MCF 10A (cell line): ENCODE results near the gene UBE3C. TPM values are rescaled to one million over a fixed set of nuclear protein-coding genes. Genes with fewer than 3 reads are reported as not detected.

Source experiments
- BruUV-seq: library from RNA; stranded (reverse); fragments of 400-500 nt; replicated peaks from 2 replicates; lab custom pipeline; 2021; lab: Mats Ljungman, UMichigan
- CTCF ChIA-PET: fragments of 300-600 bp; sonication (Branson Sonifier 250); formaldehyde crosslinking; extraction: SDS; loops from one replicate; lab custom pipeline; 2021; ENCODE audit warnings: antibody characterized with exemption, inconsistent platforms; lab: Yijun Ruan, JAX
- POLR2A ChIA-PET: fragments of 300-600, 350-650 bp; sonication (Branson Sonifier 250); formaldehyde crosslinking; extraction: SDS; loops from one replicate; lab custom pipeline; 2020; ENCODE audit warnings: antibody characterized with exemption, inconsistent platforms; lab: Yijun Ruan, JAX
- DNase-seq: peaks from one replicate; pipeline ENCODE4 v3.0.0-alpha.2; 2018; ENCODE audit not compliant: unreplicated experiment
- H3K27ac Mint-ChIP-seq: one replicate; pipeline ENCODE4 v1.8.0; 2022; ENCODE audit warnings: mild to moderate bottlenecking, low read depth, mixed read lengths; ENCODE audit not compliant: unreplicated experiment
- H3K27me3 Mint-ChIP-seq: one replicate; pipeline ENCODE4 v1.8.0; 2022; ENCODE audit warnings: mixed read lengths; ENCODE audit not compliant: insufficient read depth, unreplicated experiment
- H3K36me3 Mint-ChIP-seq: one replicate; pipeline ENCODE4 v1.8.0; 2022; ENCODE audit warnings: mild to moderate bottlenecking, moderate library complexity, mixed read lengths; ENCODE audit not compliant: insufficient read depth, unreplicated experiment
- H3K4me1 Mint-ChIP-seq: one replicate; pipeline ENCODE4 v1.8.0; 2022; ENCODE audit warnings: mixed read lengths; ENCODE audit not compliant: insufficient read depth, unreplicated experiment
- H3K4me3 Mint-ChIP-seq: one replicate; pipeline ENCODE4 v1.8.0; 2022; ENCODE audit warnings: mild to moderate bottlenecking, moderate library complexity, mixed read lengths; ENCODE audit not compliant: unreplicated experiment
- H3K9me3 Mint-ChIP-seq: one replicate; pipeline ENCODE4 v1.8.0; 2022; ENCODE audit warnings: mixed read lengths; ENCODE audit not compliant: unreplicated experiment
- CTCF ChIP-seq: fragments of 200-600 bp; IDR thresholded peaks from one replicate; pipeline ENCODE4 v1.8.0; 2022; ENCODE audit warnings: antibody characterized with exemption, mild to moderate bottlenecking; ENCODE audit not compliant: unreplicated experiment
- intact Hi-C: fragments of 100-400 bp; cut with micrococcal nuclease; formaldehyde crosslinking; loops from 2 replicates; pipeline ENCODE4 v1.14.1; 2022
- total RNA-seq: library from RNA; stranded (reverse); gene quantifications from 2 replicates; pipeline ENCODE4 v1.2.3, GENCODE V29; 2022

UBE3C gene
- total RNA-seq, 1 experiment from 2014 or later = 72.8 TPM

DNA sequence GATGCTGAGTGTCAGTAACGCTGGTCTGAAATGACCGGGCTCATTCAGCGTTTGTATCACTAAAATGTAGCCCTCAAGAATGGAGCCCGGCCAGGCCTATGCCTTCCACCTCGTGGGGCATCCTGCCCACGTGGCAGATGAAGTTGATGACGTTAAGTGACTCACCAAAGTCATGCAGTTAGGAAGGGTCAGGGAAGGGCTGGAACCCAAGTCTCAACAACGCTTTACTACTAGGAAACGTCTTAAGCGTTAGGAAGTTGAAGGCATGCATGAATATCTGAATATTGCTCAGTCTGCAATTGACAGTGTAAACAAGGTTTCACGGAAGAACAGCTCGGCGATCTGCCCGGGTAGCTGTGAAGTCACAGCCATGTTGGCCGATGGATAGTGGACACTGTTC is 14.0 kb upstream of the UBE3C start:
- no peak for DNase-seq
- Mint-ChIP-seq H3K4me3 (no peak overlapping the region), H3K4me1 (no peaks in the 10 kb centered on the region), H3K27me3 (peaks cover 10% of the 10 kb centered on the region), H3K9me3 (no peaks in the 10 kb centered on the region), H3K36me3 (no peaks in the 10 kb centered on the region), H3K27ac (no peak overlapping the region)
- no TSS peak for BruUV-seq
- POLR2A ChIA-PET = interaction anchor here (1.0 kb wide), 1 partner anchor 12 kb away, joined by 3 read pairs; no protein-coding TSS in a partner anchor
- intact Hi-C loops = no loop called here
- no peak for TF ChIP-seq CTCF
- CTCF ChIA-PET = no interaction called here

DNA sequence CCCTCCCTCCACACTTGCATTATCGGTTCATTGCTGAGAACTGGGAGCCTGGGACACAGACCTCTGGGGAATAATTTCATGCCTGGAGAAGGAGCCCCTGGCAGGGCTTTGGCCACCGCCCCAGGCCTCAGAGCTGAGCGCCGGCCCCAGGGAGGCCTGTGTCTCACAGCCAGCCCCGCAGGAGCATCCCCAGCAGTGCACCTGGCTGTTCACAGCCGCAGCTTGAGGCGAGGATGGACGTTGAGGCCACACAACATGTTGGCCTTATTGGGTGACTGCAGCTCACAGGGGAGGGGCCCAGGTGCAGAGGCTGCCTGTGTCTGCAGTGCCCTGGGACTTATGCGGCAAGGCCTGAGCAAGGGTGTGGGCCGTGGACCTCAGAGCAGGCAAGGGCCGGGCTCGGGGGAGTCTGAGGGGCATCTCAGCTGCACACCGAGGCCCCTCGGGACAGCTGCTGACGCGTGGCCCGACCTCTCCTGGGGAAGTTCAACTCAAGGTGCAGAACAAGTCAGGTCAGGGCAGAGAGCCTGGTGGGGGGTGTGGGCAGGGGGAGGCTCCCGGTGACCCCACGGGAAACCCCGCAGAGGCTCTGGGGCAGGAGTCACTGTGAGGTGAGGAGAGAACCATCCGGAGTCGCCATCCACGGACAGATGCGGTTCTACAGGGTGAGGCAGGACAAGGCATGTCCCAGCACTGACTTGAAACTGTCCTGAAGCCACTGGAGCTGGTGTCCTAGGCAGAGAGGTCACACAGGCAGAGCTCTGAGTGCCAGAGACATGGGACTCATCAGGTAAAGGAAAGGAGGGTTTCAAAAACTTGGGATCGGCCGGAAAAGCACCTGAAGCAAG is 13.1 kb upstream of the UBE3C start:
- Mint-ChIP-seq H3K4me1 (no peaks in the 10 kb centered on the region), H3K36me3 (no peaks in the 10 kb centered on the region)
- CTCF ChIA-PET = interaction anchor here (0.6 kb wide), 2 partner anchors 98 to 515 kb away, joined by 3 read pairs; no protein-coding TSS in a partner anchor

DNA sequence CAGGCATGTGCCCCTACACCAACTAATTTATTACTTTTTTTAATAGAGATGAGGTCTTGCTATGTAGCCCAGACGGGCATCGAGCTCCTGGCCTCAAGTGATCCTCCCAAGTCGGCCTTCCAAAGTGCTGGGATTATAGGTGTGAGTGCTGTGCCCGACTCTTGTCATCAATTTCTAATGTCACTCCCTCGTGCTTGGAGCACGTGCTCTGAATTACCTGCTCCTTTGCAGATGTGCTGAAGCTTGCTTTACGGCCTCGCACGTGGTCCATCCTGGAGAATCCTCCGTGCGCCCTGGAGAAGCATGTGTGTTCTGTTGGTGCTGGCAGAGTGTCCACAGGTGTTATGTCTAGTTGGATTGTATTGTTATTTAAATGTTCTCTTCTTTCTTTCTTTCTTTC is 11.8 kb upstream of the UBE3C start:
- POLR2A ChIA-PET = no interaction called here
- Mint-ChIP-seq H3K4me3 (no peak overlapping the region), H3K36me3 (no peaks in the 10 kb centered on the region), H3K4me1 (no peaks in the 10 kb centered on the region), H3K27me3 (peaks cover 14% of the 10 kb centered on the region), H3K27ac (no peak overlapping the region), H3K9me3 (no peaks in the 10 kb centered on the region)
- intact Hi-C loops = no loop called here
- BruUV-seq = no TSS peak
- CTCF ChIA-PET = interaction anchor here (0.9 kb wide), 1 partner anchor 10 kb away, joined by 5 read pairs; no protein-coding TSS in a partner anchor
- no peak for TF ChIP-seq CTCF
- no peak for DNase-seq

More for the DNA sequence above, 13.1 kb upstream of the UBE3C start:
- Mint-ChIP-seq H3K27me3 (peaks cover 14% of the 10 kb centered on the region), H3K9me3 (no peaks in the 10 kb centered on the region), H3K27ac (no peak overlapping the region), H3K4me3 (no peak overlapping the region)
- TF ChIP-seq CTCF = no peak
- no peak for DNase-seq
- POLR2A ChIA-PET = interaction anchor here (0.7 to 1.0 kb wide), 2 partner anchors 11 to 1462 kb away, joined by 3 read pairs; no protein-coding TSS in a partner anchor
- intact Hi-C loops = no loop called here
- no TSS peak for BruUV-seq

- H3K27ac Mint-ChIP-seq = no peak overlapping the region
- H3K27me3 Mint-ChIP-seq = peaks cover 14% of the 10 kb centered on the region
- no TSS peak for BruUV-seq
- no peaks in the 10 kb centered on the region for H3K9me3 Mint-ChIP-seq
- no peaks in the 10 kb centered on the region for H3K4me1 Mint-ChIP-seq
- no peak for DNase-seq
- H3K4me3 Mint-ChIP-seq = no peak overlapping the region
- no peaks in the 10 kb centered on the region for H3K36me3 Mint-ChIP-seq
- CTCF ChIA-PET = interaction anchor here (0.6 to 0.7 kb wide), 2 partner anchors 42 to 229 kb away, joined by 3 read pairs; no protein-coding TSS in a partner anchor
- POLR2A ChIA-PET = interaction anchor here (0.9 kb wide), 1 partner anchor 119 kb away, joined by 3 read pairs; the partner anchor contains the start of gene MNX1
- intact Hi-C loops = no loop called here
- TF ChIP-seq CTCF = no peak
Measured at GRCh38 chr7:157129200-157129599, 9.5 kb upstream of the UBE3C start.
